Kidney epithelial cell (primary cell): ENCODE data around the gene ATXN1. TPM values are rescaled to one million over a fixed set of nuclear protein-coding genes. Genes with fewer than 3 reads are reported as not detected.

Experiments
- DNase-seq: peaks from one replicate; pipeline ENCODE4 v3.0.0-alpha.2; 2010; ENCODE audit warnings: low read depth
- H3K27me3 ChIP-seq: 2 replicates; pipeline ENCODE4 v1.6.0; 2011; ENCODE audit warnings: low read length; ENCODE audit not compliant: control insufficient read depth, insufficient read depth
- H3K36me3 ChIP-seq: 2 replicates; pipeline ENCODE4 v1.5.1; 2011; ENCODE audit warnings: low read length; ENCODE audit not compliant: control insufficient read depth, insufficient read depth
- H3K4me3 ChIP-seq: 2 replicates; pipeline ENCODE4 v1.5.1; 2011; ENCODE audit warnings: low read depth, mild to moderate bottlenecking, control low read depth, low read length
- total RNA-seq: library from RNA; depleted of rRNA; stranded (reverse); fragments of >200 nt; gene quantifications from 2 replicates; pipeline ENCODE4 v1.2.3, GENCODE V29; 2015
- TF ChIP-seq, protein P1 (sequence below): IDR thresholded peaks from 2 replicates; pipeline ENCODE4 v1.5.1; 2011; ENCODE audit warnings: mild to moderate bottlenecking, moderate library complexity, low read length, control low read depth, inconsistent platforms; ENCODE audit not compliant: insufficient read depth, poor library complexity, severe bottlenecking

ATXN1 gene
- total RNA-seq, 1 donor from 2014 or later = 12.5 TPM

DNA sequence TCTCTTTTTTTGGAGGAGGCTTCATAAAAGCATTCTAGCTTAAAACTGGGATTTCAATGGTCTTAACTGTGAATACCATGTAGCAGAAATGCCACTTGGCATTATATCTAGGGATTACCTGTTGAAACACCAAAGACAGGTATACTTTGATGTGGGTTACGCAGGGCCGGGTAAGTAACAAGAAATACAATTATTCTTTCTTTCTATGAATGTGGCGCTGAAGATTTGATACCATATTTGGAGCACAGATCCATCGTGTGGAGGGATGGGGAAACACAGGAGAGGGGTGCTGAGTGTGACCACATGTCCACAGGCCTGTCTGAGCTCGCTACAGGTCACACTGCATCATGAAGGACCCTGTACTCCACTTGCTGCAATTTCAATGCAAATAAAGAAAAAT is 265.1 kb downstream of the ATXN1 start:
- no peaks in the 10 kb centered on the region for H3K27me3 ChIP-seq
- no peak for DNase-seq

DNA sequence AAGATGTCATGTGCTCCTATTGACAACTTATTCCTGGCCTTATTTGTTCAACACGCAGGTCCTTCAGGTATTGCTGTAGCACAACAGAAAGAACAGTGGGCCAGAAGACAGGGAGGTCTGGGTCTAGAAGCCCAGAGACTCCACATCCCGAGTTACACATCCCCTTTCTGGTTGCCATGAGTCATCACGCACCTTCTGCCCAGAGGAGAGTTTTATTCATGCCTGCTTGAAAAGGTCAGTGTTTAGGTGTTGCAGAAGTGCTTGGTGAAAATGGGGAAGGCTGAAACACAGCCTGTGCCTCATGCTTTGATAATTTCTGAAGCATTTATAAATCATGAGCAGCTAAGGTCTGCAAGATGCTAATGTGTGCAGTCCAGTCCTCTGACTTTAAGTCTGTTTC is 266.5 kb downstream of the ATXN1 start:
- DNase-seq = no peak
- Histone ChIP-seq H3K27me3 (no peaks in the 10 kb centered on the region), H3K4me3 (no peak overlapping the region), H3K36me3 (no peaks in the 10 kb centered on the region)
- TF ChIP-seq, protein P1, sequence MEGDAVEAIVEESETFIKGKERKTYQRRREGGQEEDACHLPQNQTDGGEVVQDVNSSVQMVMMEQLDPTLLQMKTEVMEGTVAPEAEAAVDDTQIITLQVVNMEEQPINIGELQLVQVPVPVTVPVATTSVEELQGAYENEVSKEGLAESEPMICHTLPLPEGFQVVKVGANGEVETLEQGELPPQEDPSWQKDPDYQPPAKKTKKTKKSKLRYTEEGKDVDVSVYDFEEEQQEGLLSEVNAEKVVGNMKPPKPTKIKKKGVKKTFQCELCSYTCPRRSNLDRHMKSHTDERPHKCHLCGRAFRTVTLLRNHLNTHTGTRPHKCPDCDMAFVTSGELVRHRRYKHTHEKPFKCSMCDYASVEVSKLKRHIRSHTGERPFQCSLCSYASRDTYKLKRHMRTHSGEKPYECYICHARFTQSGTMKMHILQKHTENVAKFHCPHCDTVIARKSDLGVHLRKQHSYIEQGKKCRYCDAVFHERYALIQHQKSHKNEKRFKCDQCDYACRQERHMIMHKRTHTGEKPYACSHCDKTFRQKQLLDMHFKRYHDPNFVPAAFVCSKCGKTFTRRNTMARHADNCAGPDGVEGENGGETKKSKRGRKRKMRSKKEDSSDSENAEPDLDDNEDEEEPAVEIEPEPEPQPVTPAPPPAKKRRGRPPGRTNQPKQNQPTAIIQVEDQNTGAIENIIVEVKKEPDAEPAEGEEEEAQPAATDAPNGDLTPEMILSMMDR = no peak

More for the DNA sequence above, 265.1 kb downstream of the ATXN1 start:
- Histone ChIP-seq H3K36me3 (no peaks in the 10 kb centered on the region), H3K4me3 (no peak overlapping the region)
- TF ChIP-seq, protein P1 = no peak

DNA sequence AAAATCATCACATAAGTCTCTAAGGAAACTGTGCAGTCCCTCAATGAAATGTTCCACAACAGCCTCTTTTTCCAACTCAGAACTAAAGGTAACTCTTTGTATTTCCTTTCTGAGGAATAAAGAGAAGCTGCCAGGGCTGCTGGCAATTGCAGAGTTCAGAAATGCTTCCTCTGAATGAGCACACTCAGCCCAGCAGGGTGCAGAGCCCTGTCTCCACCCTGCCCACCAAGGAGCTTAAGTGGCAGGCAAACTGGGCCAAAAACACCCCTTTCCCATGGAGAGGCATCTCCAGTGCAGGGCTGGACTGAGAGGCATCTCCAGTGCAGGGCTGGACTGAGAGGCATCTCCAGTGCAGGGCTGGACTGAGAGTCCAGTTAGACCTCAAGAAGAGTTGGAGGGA is 267.5 kb downstream of the ATXN1 start:
- H3K4me3 ChIP-seq = no peak overlapping the region
- no peaks in the 10 kb centered on the region for H3K36me3 ChIP-seq
- TF ChIP-seq, protein P1 = no peak
- DNase-seq = no peak
- H3K27me3 ChIP-seq = no peaks in the 10 kb centered on the region

DNA sequence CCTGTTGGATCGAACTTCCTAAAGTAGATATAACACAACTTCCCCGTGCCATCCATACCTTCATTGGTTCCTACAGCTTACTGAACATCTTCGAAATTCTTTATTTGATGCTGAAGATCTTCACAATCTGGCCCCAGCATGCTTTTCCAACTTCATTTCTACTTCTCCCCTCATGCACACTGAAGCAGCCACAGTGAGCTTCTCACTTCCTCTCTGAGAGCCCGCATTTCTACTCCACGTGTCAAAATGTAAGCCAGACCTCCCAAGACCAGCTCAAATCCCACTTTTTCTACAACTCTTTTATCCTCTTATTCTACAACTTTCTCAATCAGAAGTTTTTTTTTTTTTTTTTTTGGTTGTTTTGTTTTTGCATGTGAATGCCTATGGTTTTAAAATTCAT is 268.1 kb downstream of the ATXN1 start:
- TF ChIP-seq, protein P1 = no peak

DNA sequence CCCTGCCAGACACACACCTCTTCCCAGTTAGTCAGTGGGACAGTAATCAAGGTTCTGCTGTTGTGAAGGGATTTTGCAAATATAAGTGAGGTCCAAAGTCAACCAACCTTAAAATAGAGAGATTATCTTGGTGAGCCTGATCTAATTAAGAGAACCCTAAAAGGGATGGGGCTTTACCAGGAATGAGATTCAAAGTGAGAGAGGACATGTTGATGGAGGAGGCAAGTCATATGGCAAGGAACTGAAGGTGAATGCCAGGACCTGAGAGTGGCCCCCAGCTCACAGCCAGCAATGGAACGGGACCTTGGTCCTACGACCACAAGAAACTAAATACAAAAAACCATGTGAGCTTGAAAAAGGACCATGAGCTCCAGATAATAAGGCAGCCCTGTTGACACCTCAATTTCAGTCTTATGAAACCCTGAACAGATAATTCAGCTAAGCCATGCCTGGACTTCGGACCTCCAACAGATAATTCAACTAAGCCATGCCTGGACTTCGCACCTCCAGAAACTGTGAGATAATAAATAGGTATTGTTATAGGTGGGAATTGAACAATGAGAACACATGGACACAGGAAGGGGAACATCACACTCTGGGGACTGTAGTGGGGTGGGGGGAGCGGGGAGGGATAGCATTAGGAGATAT is 269.5 kb downstream of the ATXN1 start:
- Histone ChIP-seq H3K4me3 (no peak overlapping the region), H3K27me3 (no peaks in the 10 kb centered on the region), H3K36me3 (no peaks in the 10 kb centered on the region)
- TF ChIP-seq, protein P1 = no peak
- no peak for DNase-seq

More for the DNA sequence above, 268.1 kb downstream of the ATXN1 start:
- no peak for DNase-seq
- Histone ChIP-seq H3K27me3 (no peaks in the 10 kb centered on the region), H3K4me3 (no peak overlapping the region), H3K36me3 (no peaks in the 10 kb centered on the region)

DNA sequence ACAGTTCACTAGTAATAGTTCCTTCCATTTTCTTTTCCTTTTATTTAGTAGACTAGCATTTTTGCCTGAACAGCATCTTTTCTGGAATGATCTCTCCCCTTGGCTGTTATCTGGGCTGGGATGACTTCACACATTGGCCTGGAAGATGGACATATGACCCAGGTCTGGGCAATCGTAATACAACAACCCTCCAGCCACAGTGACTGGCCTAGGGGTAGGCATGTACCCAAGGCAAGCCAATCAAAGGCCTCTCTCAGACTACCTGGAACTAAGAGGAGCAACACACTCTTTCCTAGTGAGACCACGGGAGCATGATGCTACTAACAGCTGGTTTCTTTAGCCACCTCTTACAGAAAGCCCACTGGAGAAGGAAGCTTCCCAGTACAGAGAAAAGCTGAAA is 270.6 kb downstream of the ATXN1 start:
- H3K27me3 ChIP-seq = no peaks in the 10 kb centered on the region
- no peak overlapping the region for H3K4me3 ChIP-seq
- DNase-seq = no peak
- TF ChIP-seq, protein P1 = no peak
- H3K36me3 ChIP-seq = no peaks in the 10 kb centered on the region
